GM12878 (cell line): ENCODE results near the gene ZNF462. TPM values are rescaled to one million over a fixed set of nuclear protein-coding genes. Genes with fewer than 3 reads are reported as not detected.

Experiments used
- ATAC-seq: fragments of 200-7000 bp; cut with Tn5 transposase; 3 replicates; pipeline ENCODE4 v1.9.1; 2020; ENCODE audit warnings: mild to moderate bottlenecking, moderate library complexity
- BruUV-seq: library from RNA; stranded (reverse); fragments of 400-500 nt; replicated peaks from 2 replicates; lab custom pipeline; 2021; lab: Mats Ljungman, UMichigan
- CTCF ChIA-PET: fragments of 300-600 bp; sonication (Branson Sonifier 250); formaldehyde crosslinking; extraction: SDS; loops from one replicate; lab custom pipeline; 2021; ENCODE audit warnings: inconsistent platforms; lab: Yijun Ruan, JAX
- POLR2A ChIA-PET: fragments of 350-600 bp; formaldehyde crosslinking; extraction: SDS; loops from one replicate; lab custom pipeline; 2021; ENCODE audit warnings: inconsistent platforms; lab: Charles Lee
- RAD21 ChIA-PET: fragments of 300-600 bp; sonication (Branson Sonifier 250); formaldehyde crosslinking; loops from one replicate; lab custom pipeline; 2023; ENCODE audit warnings: antibody characterized with exemption; ENCODE audit not compliant: unreplicated experiment; lab: Charles Lee
- SMC1A ChIA-PET: fragments of 300-600 bp; sonication (Branson Sonifier 250); formaldehyde crosslinking; loops from one replicate; lab custom pipeline; 2023; ENCODE audit not compliant: unreplicated experiment, uncharacterized antibody; lab: Charles Lee
- DNase-seq: peaks from one replicate; pipeline ENCODE4 v3.0.0-alpha.2; 2011; ENCODE audit warnings: low read depth, low spot score
- FAIRE-seq: peaks from 3 replicates; lab custom pipeline; 2011; peaks lifted over from hg19 to GRCh38; lab: Jason Lieb, UNC
- H2AFZ ChIP-seq: 2 replicates; pipeline ENCODE4 v1.6.0; 2011; ENCODE audit warnings: low read depth, low read length, control low read depth; ENCODE audit not compliant: control insufficient read depth
- H3K27ac ChIP-seq: 2 replicates; pipeline ENCODE4 v1.5.1; 2011; ENCODE audit warnings: control low read depth; ENCODE audit not compliant: control insufficient read depth, insufficient read depth
- H3K27me3 ChIP-seq, 2 experiments: replicated peaks in 1 of 2; 2 replicates each; pipeline versions ENCODE4 v1.6.0 to v1.6.1; 2011; ENCODE audit warnings: low read length in 1 of 2; ENCODE audit not compliant: control insufficient read depth in 2 of 2, insufficient read depth in 2 of 2
- H3K36me3 ChIP-seq, 2 experiments: 2 replicates each; pipeline ENCODE4 v1.5.1; 2011; ENCODE audit warnings: low read length in 1 of 2; ENCODE audit not compliant: control insufficient read depth in 2 of 2, insufficient read depth in 2 of 2
- H3K4me1 ChIP-seq: 2 replicates; pipeline ENCODE4 v1.6.1; 2011; ENCODE audit warnings: mild to moderate bottlenecking, low read length, moderate library complexity, mixed read lengths; ENCODE audit not compliant: control insufficient read depth, insufficient read depth
- H3K4me2 ChIP-seq: 2 replicates; pipeline ENCODE4 v1.6.0; 2011; ENCODE audit warnings: control low read depth; ENCODE audit not compliant: control insufficient read depth, insufficient read depth
- H3K4me3 ChIP-seq: fragments of 200-600 bp; sonication (generic); 2 replicates; pipeline ENCODE4 v1.5.1; 2016
- H3K79me2 ChIP-seq: 2 replicates; pipeline ENCODE4 v1.6.0; 2011; ENCODE audit warnings: low read length; ENCODE audit not compliant: control insufficient read depth, insufficient read depth
- H3K9ac ChIP-seq: 2 replicates; pipeline ENCODE4 v1.8.0; 2011; ENCODE audit warnings: low read length, control low read depth, mixed read lengths; ENCODE audit not compliant: control insufficient read depth, insufficient read depth
- H3K9me3 ChIP-seq: replicated peaks from 3 replicates; pipeline ENCODE4 v1.5.1; 2011; ENCODE audit warnings: mild to moderate bottlenecking, low read length; ENCODE audit not compliant: control insufficient read depth, insufficient read depth
- H4K20me1 ChIP-seq: 2 replicates; pipeline ENCODE4 v1.6.0; 2011; ENCODE audit not compliant: control insufficient read depth, insufficient read depth
- BMI1 ChIP-seq: fragments of 450-650 bp; IDR thresholded peaks from 2 replicates; pipeline ENCODE4 v1.6.1; 2016; ENCODE audit warnings: mild to moderate bottlenecking, moderate library complexity, borderline replicate concordance
- JUNB ChIP-seq: IDR thresholded peaks from 2 replicates; pipeline ENCODE4 v1.6.1; 2016; ENCODE audit warnings: antibody characterized with exemption, mild to moderate bottlenecking
- KAT2A ChIP-seq: conservative IDR thresholded peaks from 2 replicates; pipeline ENCODE4 v1.6.1; 2011; ENCODE audit warnings: low read depth, low read length; ENCODE audit not compliant: control insufficient read depth
- MEF2B ChIP-seq: fragments of 450-650 bp; IDR thresholded peaks from 2 replicates; pipeline ENCODE4 v1.6.1; 2018; ENCODE audit warnings: mild to moderate bottlenecking, moderate library complexity; ENCODE audit not compliant: partially characterized antibody, poor library complexity, severe bottlenecking
- POLR2AphosphoS2 ChIP-seq: IDR thresholded peaks from 2 replicates; pipeline ENCODE4 v1.6.1; 2011; ENCODE audit warnings: low read depth, mild to moderate bottlenecking, low read length, improper control_type of control experiment, moderate library complexity
- RUNX3 ChIP-seq: IDR thresholded peaks from 2 replicates; pipeline ENCODE4 v1.6.1; 2012; ENCODE audit warnings: low read length, inconsistent platforms
- TCF12 ChIP-seq: IDR thresholded peaks from 2 replicates; pipeline ENCODE4 v1.6.1; 2011; ENCODE audit warnings: low read depth, mild to moderate bottlenecking, low read length
- WGBS: methylation state at CpG from one replicate; pipeline ENCODE4 v1.1.6; 2016; ENCODE audit warnings: low lambda C conversion rate; ENCODE audit not compliant: insufficient replicate concordance, insufficient coverage; ENCODE audit errors: missing lambda C conversion rate; 5-methylcytosine and 5-hydroxymethylcytosine counted together
- in situ Hi-C: fragments of 300-500 bp; cut with MboI; formaldehyde crosslinking; loops from 9 replicates; pipeline ENCODE4 v1.14.3; 2018; ENCODE audit warnings: mixed read lengths
- intact Hi-C: fragments of 100-400 bp; cut with micrococcal nuclease; formaldehyde crosslinking; loops from one replicate; pipeline ENCODE4 v1.14.2; 2022; ENCODE audit not compliant: unreplicated experiment
- polyA plus RNA-seq, 11 experiments: library from polyadenylated mRNA; depleted of rRNA in 4 of 11; unstranded in 6 of 11; stranded (reverse) in 5 of 11; fragments of >200 nt; fragmentation: Nextera tagmentation in 4 of 11; fragmentation: Illumina TruSeq in 1 of 11; extraction: Ambion mirVana in 4 of 11; extraction: Trizol in 1 of 11; gene quantifications; 1 replicate in 1 of 11; 2 replicates in 10 of 11; pipeline versions ENCODE4 v1.2.1 to v1.2.3, GENCODE V29; 2011 to 2016; ENCODE audit warnings: inconsistent platforms in 2 of 11, missing spikeins in 2 of 11, low read depth in 1 of 11
- total RNA-seq, 4 experiments: library from RNA; depleted of rRNA in 3 of 4; stranded (reverse); fragments of >200 nt in 3 of 4; fragmentation: Illumina TruSeq in 1 of 4; extraction: Trizol in 1 of 4; gene quantifications; 2 replicates each; pipeline versions ENCODE4 v1.2.1 to v1.2.3, GENCODE V29; 2013 to 2021
- TF ChIP-seq, protein P1 (sequence below): fragments of 450-650 bp; IDR thresholded peaks from 2 replicates; pipeline ENCODE4 v1.6.1; 2017; ENCODE audit warnings: mild to moderate bottlenecking, low read depth, inconsistent platforms; ENCODE audit not compliant: poor library complexity, severe bottlenecking
- TF ChIP-seq, protein P2 (sequence below): fragments of 450-650 bp; IDR thresholded peaks from 2 replicates; pipeline ENCODE4 v1.6.1; 2017; ENCODE audit warnings: mild to moderate bottlenecking

The ZNF462 gene
- total and polyA plus RNA-seq, 10 of the 15 experiments (the other 5 are each of a cell fraction or from before 2014, with no cell fraction given) = 0.27 to 13.7 (median 0.55) TPM

DNA sequence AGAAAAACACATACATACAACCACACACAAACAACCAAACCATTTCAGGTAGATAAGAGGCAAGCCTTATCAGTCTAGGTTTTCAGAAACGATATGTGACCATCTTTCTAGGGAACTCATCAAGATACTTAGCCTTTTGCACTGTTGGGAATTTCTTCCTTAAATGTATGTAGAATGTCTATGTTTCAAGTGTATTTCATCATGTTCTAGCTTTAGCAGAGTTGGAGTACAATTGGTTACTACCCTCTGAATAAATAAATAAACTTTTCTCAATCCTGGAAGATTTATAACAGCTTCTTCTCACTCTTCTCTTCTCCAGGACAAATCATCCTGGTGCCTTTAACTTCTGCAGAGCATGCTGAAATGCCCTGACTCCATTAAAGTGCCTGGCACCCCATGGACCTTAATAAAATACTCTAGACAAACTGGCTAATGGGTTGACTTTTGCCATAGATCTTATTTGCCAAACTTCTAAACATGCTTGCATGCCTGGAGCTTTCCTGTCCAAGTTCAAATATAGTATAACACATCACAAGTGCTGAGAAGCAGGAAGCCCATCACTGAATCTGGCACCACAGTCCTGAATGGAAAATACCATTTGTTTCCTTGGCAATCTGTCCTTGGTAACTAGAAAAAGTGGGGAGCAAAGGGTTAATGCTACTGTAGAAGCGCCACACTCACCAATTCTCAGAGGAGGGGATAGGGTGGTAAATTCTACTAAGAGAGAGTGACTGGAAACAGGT, 33.1 kb upstream of the ZNF462 start:
- DNase-seq (no peak), FAIRE-seq (no peak)
- RAD21 ChIA-PET = no interaction called here
- SMC1A ChIA-PET = interaction anchor here (1.8 kb wide), 1 partner anchor 11 kb away, joined by 4 read pairs; no protein-coding TSS in a partner anchor
- Histone ChIP-seq H3K4me1 (no peaks in the 10 kb centered on the region), H3K4me2 (no peak overlapping the region), H3K36me3 (no peaks in the 10 kb centered on the region), H3K79me2 (no peaks in the 10 kb centered on the region), H3K9ac (no peak overlapping the region), H3K27me3 (no peaks in the 10 kb centered on the region), H2AFZ (no peak overlapping the region)
- WGBS = 0% methylated on average over 2 of the region's 2 CpGs
- POLR2A ChIA-PET = no interaction called here
- in situ Hi-C loops = no loop called here
- TF ChIP-seq BMI1 (no peak), RUNX3 (no peak), KAT2A (no peak), MEF2B (no peak), JUNB (no peak), TCF12 (no peak), POLR2AphosphoS2 (no peak)
- TF ChIP-seq, protein P1, sequence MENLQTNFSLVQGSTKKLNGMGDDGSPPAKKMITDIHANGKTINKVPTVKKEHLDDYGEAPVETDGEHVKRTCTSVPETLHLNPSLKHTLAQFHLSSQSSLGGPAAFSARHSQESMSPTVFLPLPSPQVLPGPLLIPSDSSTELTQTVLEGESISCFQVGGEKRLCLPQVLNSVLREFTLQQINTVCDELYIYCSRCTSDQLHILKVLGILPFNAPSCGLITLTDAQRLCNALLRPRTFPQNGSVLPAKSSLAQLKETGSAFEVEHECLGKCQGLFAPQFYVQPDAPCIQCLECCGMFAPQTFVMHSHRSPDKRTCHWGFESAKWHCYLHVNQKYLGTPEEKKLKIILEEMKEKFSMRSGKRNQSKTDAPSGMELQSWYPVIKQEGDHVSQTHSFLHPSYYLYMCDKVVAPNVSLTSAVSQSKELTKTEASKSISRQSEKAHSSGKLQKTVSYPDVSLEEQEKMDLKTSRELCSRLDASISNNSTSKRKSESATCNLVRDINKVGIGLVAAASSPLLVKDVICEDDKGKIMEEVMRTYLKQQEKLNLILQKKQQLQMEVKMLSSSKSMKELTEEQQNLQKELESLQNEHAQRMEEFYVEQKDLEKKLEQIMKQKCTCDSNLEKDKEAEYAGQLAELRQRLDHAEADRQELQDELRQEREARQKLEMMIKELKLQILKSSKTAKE = no peak
- TF ChIP-seq, protein P2, sequence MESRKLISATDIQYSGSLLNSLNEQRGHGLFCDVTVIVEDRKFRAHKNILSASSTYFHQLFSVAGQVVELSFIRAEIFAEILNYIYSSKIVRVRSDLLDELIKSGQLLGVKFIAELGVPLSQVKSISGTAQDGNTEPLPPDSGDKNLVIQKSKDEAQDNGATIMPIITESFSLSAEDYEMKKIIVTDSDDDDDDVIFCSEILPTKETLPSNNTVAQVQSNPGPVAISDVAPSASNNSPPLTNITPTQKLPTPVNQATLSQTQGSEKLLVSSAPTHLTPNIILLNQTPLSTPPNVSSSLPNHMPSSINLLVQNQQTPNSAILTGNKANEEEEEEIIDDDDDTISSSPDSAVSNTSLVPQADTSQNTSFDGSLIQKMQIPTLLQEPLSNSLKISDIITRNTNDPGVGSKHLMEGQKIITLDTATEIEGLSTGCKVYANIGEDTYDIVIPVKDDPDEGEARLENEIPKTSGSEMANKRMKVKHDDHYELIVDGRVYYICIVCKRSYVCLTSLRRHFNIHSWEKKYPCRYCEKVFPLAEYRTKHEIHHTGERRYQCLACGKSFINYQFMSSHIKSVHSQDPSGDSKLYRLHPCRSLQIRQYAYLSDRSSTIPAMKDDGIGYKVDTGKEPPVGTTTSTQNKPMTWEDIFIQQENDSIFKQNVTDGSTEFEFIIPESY = no peak
- TF ChIP-seq, all 136 proteins: peak for 0
- Histone ChIP-seq H3K9me3 (no peaks in the 10 kb centered on the region), H3K4me3 (no peak overlapping the region), H3K27ac (no peak overlapping the region), H4K20me1 (no peaks in the 10 kb centered on the region)
- intact Hi-C loops = no loop called here
- CTCF ChIA-PET = no interaction called here
- ATAC-seq = no peak
- BruUV-seq = no TSS peak
